Endothelial cell of umbilical vein (primary cell): ENCODE measurements around the gene SEMA5A. TPM values are rescaled to one million over a fixed set of nuclear protein-coding genes. Genes with fewer than 3 reads are reported as not detected.

ENCODE experiments used
- BruUV-seq: library from RNA; stranded (reverse); fragments of 400-500 nt; replicated peaks from 2 replicates; lab custom pipeline; 2021; lab: Mats Ljungman, UMichigan
- CTCF ChIA-PET: fragments of 300-600, 350-600 bp; sonication (Branson Sonifier 250); formaldehyde crosslinking; loops from one replicate; lab custom pipeline; 2021; ENCODE audit warnings: antibody characterized with exemption, inconsistent platforms; lab: Charles Lee
- POLR2A ChIA-PET: fragments of 300-600, 350-600 bp; sonication (Branson Sonifier 250); formaldehyde crosslinking; loops from one replicate; lab custom pipeline; 2021; ENCODE audit warnings: antibody characterized with exemption, inconsistent platforms; lab: Charles Lee
- DNase-seq: peaks from one replicate; pipeline ENCODE4 v3.0.0-alpha.2; 2011; ENCODE audit warnings: low read depth, low spot score
- FAIRE-seq: peaks from 2 replicates; lab custom pipeline; 2011; peaks lifted over from hg19 to GRCh38; lab: Jason Lieb, UNC
- H2AFZ ChIP-seq: 2 replicates; pipeline ENCODE4 v1.6.0; 2012; ENCODE audit warnings: low read depth, low read length, control low read depth, inconsistent platforms
- H3K27ac ChIP-seq: 2 replicates; pipeline ENCODE4 v1.5.1; 2011; ENCODE audit warnings: low read depth, mild to moderate bottlenecking, control low read depth, low read length, moderate library complexity; ENCODE audit not compliant: insufficient read depth
- H3K27me3 ChIP-seq, 2 experiments: 2 replicates each; pipeline versions ENCODE4 v1.6.0 to v1.6.1; 2011; ENCODE audit warnings: low read length in 2 of 2, mixed read lengths in 1 of 2; ENCODE audit not compliant: control insufficient read depth in 2 of 2, insufficient read depth in 2 of 2
- H3K36me3 ChIP-seq, 2 experiments: 2 replicates in 1 of 2; 3 replicates in 1 of 2; pipeline ENCODE4 v1.5.1; 2011; ENCODE audit warnings: low read length in 2 of 2, mild to moderate bottlenecking in 1 of 2, moderate library complexity in 1 of 2; ENCODE audit not compliant: control insufficient read depth in 2 of 2, insufficient read depth in 2 of 2; ENCODE audit errors: extremely low read depth in 1 of 2
- H3K4me1 ChIP-seq: 3 replicates; pipeline ENCODE4 v1.5.1; 2011; ENCODE audit warnings: mild to moderate bottlenecking, low read length; ENCODE audit not compliant: control insufficient read depth, insufficient read depth; ENCODE audit errors: extremely low read depth
- H3K4me2 ChIP-seq: 2 replicates; pipeline ENCODE4 v1.6.1; 2011; ENCODE audit warnings: low read length, control low read depth, mixed read lengths; ENCODE audit not compliant: insufficient read depth
- H3K4me3 ChIP-seq, 3 experiments: fragments of 200-600 bp in 1 of 3; sonication (generic), shearing (Covaris generic) in 1 of 3; replicated peaks in 1 of 3; 2 replicates each; pipeline ENCODE4 v1.5.1; 2011 to 2016; ENCODE audit warnings: control low read depth in 3 of 3, low read length in 3 of 3, mild to moderate bottlenecking in 2 of 3, inconsistent platforms in 1 of 3, low read depth in 1 of 3, moderate library complexity in 1 of 3; ENCODE audit not compliant: insufficient read depth in 1 of 3
- H3K79me2 ChIP-seq: 2 replicates; pipeline ENCODE4 v1.6.0; 2012; ENCODE audit warnings: low read length, inconsistent platforms; ENCODE audit not compliant: control insufficient read depth, insufficient read depth
- H3K9ac ChIP-seq: replicated peaks from 2 replicates; pipeline ENCODE3; 2011; ENCODE audit warnings: low read length, control low read depth; ENCODE audit not compliant: insufficient read depth; ENCODE audit errors: extremely low read depth
- H3K9me1 ChIP-seq: replicated peaks from 3 replicates; pipeline ENCODE4 v1.6.0; 2011; ENCODE audit warnings: mild to moderate bottlenecking, low read length; ENCODE audit not compliant: control insufficient read depth, insufficient read depth; ENCODE audit errors: extremely low read depth
- H3K9me3 ChIP-seq: replicated peaks from 2 replicates; pipeline ENCODE4 v1.5.1; 2012; ENCODE audit warnings: low read length, inconsistent platforms; ENCODE audit not compliant: control insufficient read depth, insufficient read depth
- H4K20me1 ChIP-seq: replicated peaks from 2 replicates; pipeline ENCODE3; 2011; ENCODE audit warnings: mild to moderate bottlenecking, low read length; ENCODE audit not compliant: control insufficient read depth, insufficient read depth; ENCODE audit errors: extremely low read depth
- CTCF ChIP-seq, 2 donors: IDR thresholded peaks; 1 replicate in 1 of 2; 2 replicates in 1 of 2; pipeline ENCODE4 v1.5.1; 2011; ENCODE audit warnings: low read length in 2 of 2, mild to moderate bottlenecking in 2 of 2, moderate library complexity in 2 of 2, control low read depth in 1 of 2, inconsistent platforms in 1 of 2, low read depth in 1 of 2; ENCODE audit not compliant: insufficient read depth in 1 of 2; ENCODE audit errors: extremely low read depth in 1 of 2
- EZH2 ChIP-seq: IDR thresholded peaks from 2 replicates; pipeline ENCODE4 v1.6.1; 2012; ENCODE audit warnings: borderline replicate concordance, low read depth, mild to moderate bottlenecking, moderate library complexity, low read length, inconsistent platforms; ENCODE audit not compliant: severe bottlenecking
- FOS ChIP-seq: IDR thresholded peaks from 2 replicates; pipeline ENCODE4 v1.6.1; 2011; ENCODE audit warnings: mild to moderate bottlenecking, low read length, moderate library complexity, borderline replicate concordance; ENCODE audit not compliant: insufficient read depth
- GATA2 ChIP-seq: IDR thresholded peaks from 2 replicates; pipeline ENCODE4 v1.7.0; 2011; ENCODE audit warnings: low read depth, mild to moderate bottlenecking, moderate library complexity, mixed read lengths, low read length; ENCODE audit not compliant: insufficient read length, insufficient read depth
- JUN ChIP-seq: IDR thresholded peaks from 2 replicates; pipeline ENCODE4 v1.6.1; 2011; ENCODE audit warnings: borderline replicate concordance, low read depth; ENCODE audit not compliant: insufficient read length, insufficient read depth
- MYC ChIP-seq: IDR thresholded peaks from one replicate; pipeline ENCODE4 v1.6.1; 2011; ENCODE audit warnings: mild to moderate bottlenecking, low read depth, low read length
- POLR2A ChIP-seq: IDR thresholded peaks from 2 replicates; pipeline ENCODE4 v1.6.1; 2012; ENCODE audit warnings: low read depth, mild to moderate bottlenecking, control low read depth, low read length
- POLR2AphosphoS5 ChIP-seq: IDR thresholded peaks from 2 replicates; pipeline ENCODE4 v1.6.1; 2012; ENCODE audit warnings: low read depth, mild to moderate bottlenecking, control low read depth, low read length, moderate library complexity; ENCODE audit not compliant: insufficient read depth
- dilution Hi-C: fragments of 300-500 bp; cut with MboI; formaldehyde crosslinking; loops from one replicate; pipeline ENCODE4 v1.15.0; 2019; ENCODE audit warnings: low sequenced_read_pairs; ENCODE audit not compliant: extremely low pct_ligation_motif_present
- intact Hi-C: fragments of 100-400 bp; cut with micrococcal nuclease; formaldehyde crosslinking; loops from one replicate; pipeline ENCODE4 v1.10.0; 2022
- polyA plus RNA-seq, 4 experiments: library from polyadenylated mRNA; depleted of rRNA in 3 of 4; stranded (reverse) in 3 of 4; unstranded in 1 of 4; fragments of >200 nt; gene quantifications; 2 replicates each; pipeline versions ENCODE4 v1.2.1 to v1.2.3, GENCODE V29; 2011 to 2012; ENCODE audit warnings: missing spikeins in 1 of 4
- total RNA-seq: library from RNA; stranded (reverse); gene quantifications from 2 replicates; pipeline ENCODE4 v1.2.3, GENCODE V29; 2021
- TF ChIP-seq, protein P1 (sequence below): IDR thresholded peaks from 2 replicates; pipeline ENCODE4 v1.6.1; 2011; ENCODE audit not compliant: insufficient read depth, insufficient read length

SEMA5A gene
- total and polyA plus RNA-seq, 2 donors (not counting 3 experiments of a cell fraction or from before 2014, with no cell fraction given) = 0.04 to 0.06 TPM

- H3K9me3 ChIP-seq = no peaks in the 10 kb centered on the region
- no peaks in the 10 kb centered on the region for H3K9me1 ChIP-seq
- no peak for TF ChIP-seq GATA2
- no peak for TF ChIP-seq POLR2AphosphoS5
- TF ChIP-seq EZH2 = no peak
- TF ChIP-seq, protein P1, sequence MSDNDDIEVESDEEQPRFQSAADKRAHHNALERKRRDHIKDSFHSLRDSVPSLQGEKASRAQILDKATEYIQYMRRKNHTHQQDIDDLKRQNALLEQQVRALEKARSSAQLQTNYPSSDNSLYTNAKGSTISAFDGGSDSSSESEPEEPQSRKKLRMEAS = no peak
- TF ChIP-seq FOS = no peak
- TF ChIP-seq POLR2A = no peak
- no peak for TF ChIP-seq JUN
- no peak for TF ChIP-seq CTCF (IDR thresholded peaks at IDR 0.05; ENCODE audit: extremely low read depth in 1 of 2, insufficient read depth in 1 of 2, low read depth in 1 of 2, low read length in 2 of 2)
- TF ChIP-seq MYC = no peak
- H3K4me1 ChIP-seq = no peaks in the 10 kb centered on the region
- BruUV-seq = no TSS peak
- intact Hi-C loops = no loop called here
- ChIA-PET CTCF (no interaction called here), POLR2A (no interaction called here)
- DNase-seq (no peak), FAIRE-seq (no peak)
- no peak overlapping the region for H3K27ac ChIP-seq
- H3K36me3 ChIP-seq = no peaks in the 10 kb centered on the region
- no peak overlapping the region for H3K9ac ChIP-seq
- no peaks in the 10 kb centered on the region for H3K27me3 ChIP-seq
- no peak overlapping the region for H3K4me3 ChIP-seq
- no peak overlapping the region for H2AFZ ChIP-seq
- H4K20me1 ChIP-seq = no peaks in the 10 kb centered on the region
- H3K79me2 ChIP-seq = no peaks in the 10 kb centered on the region
- dilution Hi-C loops = no loop called here
- H3K4me2 ChIP-seq = no peak overlapping the region
These were observed 379.4 kb downstream of the SEMA5A start for GRCh38 chr5:9166202-9167112.
